ENCODE data around the gene EFNA5.
"Not testable (repeated sequence)": the region's sequence is repeated elsewhere in the genome, so short reads cannot be mapped to it uniquely, and the experiment has no call there.

The EFNA5 gene

GRCh38 chr5:107447587-107447986 lies 223.2 kb downstream of the EFNA5 start:
- DNase-seq = no peak

- DNase-seq = no peak
Observed at GRCh38 chr5:107446972-107447371, 223.8 kb downstream of the EFNA5 start.

- DNase-seq = no peak
Observed at GRCh38 chr5:107444300-107444699, 226.4 kb downstream of the EFNA5 start.

GRCh38 chr5:107443897-107444296 lies 226.8 kb downstream of the EFNA5 start:
- DNase-seq = no peak

- no peak for DNase-seq
Observed at GRCh38 chr5:107442452-107442851, 228.3 kb downstream of the EFNA5 start.

- no peak for DNase-seq
Observed at GRCh38 chr5:107439832-107440231, 230.9 kb downstream of the EFNA5 start.

GRCh38 chr5:107437986-107438510 lies 232.7 kb downstream of the EFNA5 start:
- no peak for DNase-seq

- no peak for DNase-seq
Observed at GRCh38 chr5:107437154-107437553, 233.6 kb downstream of the EFNA5 start.

GRCh38 chr5:107436201-107436600 lies 234.5 kb downstream of the EFNA5 start:
- no peak for DNase-seq

GRCh38 chr5:107435061-107435460 lies 235.7 kb downstream of the EFNA5 start:
- no peak for DNase-seq

- DNase-seq = not testable (repeated sequence)
Observed at GRCh38 chr5:107433646-107434045, 237.1 kb downstream of the EFNA5 start.

- peak; percentile 33 for DNase-seq
Observed at GRCh38 chr5:107431998-107432397, 238.7 kb downstream of the EFNA5 start.

- no peak for DNase-seq
Observed at GRCh38 chr5:107431536-107431935, 239.2 kb downstream of the EFNA5 start.

- DNase-seq = peak; percentile 27
Observed at GRCh38 chr5:107430071-107430625, 240.6 kb downstream of the EFNA5 start.

GRCh38 chr5:107428303-107428813 lies 242.4 kb downstream of the EFNA5 start:
- DNase-seq = no peak

- no peak for DNase-seq
Observed at GRCh38 chr5:107426872-107427271, 243.9 kb downstream of the EFNA5 start.

GRCh38 chr5:107426209-107426608 lies 244.5 kb downstream of the EFNA5 start:
- DNase-seq = no peak

GRCh38 chr5:107425541-107426031 lies 245.2 kb downstream of the EFNA5 start:
- DNase-seq = no peak

GRCh38 chr5:107424491-107424890 lies 246.2 kb downstream of the EFNA5 start:
- no peak for DNase-seq

GRCh38 chr5:107422494-107422893 lies 248.2 kb downstream of the EFNA5 start:
- peak; percentile 8 for DNase-seq

GRCh38 chr5:107419498-107419897 lies 251.2 kb downstream of the EFNA5 start:
- DNase-seq = no peak

GRCh38 chr5:107418902-107419301 lies 251.8 kb downstream of the EFNA5 start:
- DNase-seq = no peak

- DNase-seq = no peak
Observed at GRCh38 chr5:107418071-107418470, 252.7 kb downstream of the EFNA5 start.

GRCh38 chr5:107415762-107416161 lies 255.0 kb downstream of the EFNA5 start:
- DNase-seq = no peak

- no peak for DNase-seq
Observed at GRCh38 chr5:107414802-107415201, 255.9 kb downstream of the EFNA5 start.

Measured in DMS53 (cell line).